Renal cortical epithelial cell (primary cell): ENCODE results near the gene DAZAP1. TPM values are rescaled to one million over a fixed set of nuclear protein-coding genes. Genes with fewer than 3 reads are reported as not detected.
A peak's percentile ranks its signal among the peaks of the same experiment; 100 is the strongest.

Source experiments
- DNase-seq: peaks from one replicate; pipeline ENCODE4 v3.0.0-alpha.2; 2011; ENCODE audit warnings: low read depth
- total RNA-seq: library from RNA; depleted of rRNA; stranded (reverse); fragments of >200 nt; gene quantifications from 2 replicates; pipeline ENCODE4 v1.2.3, GENCODE V29; 2014

DAZAP1 gene
- total RNA-seq, 1 donor from 2014 or later: 49.2 TPM

DNA sequence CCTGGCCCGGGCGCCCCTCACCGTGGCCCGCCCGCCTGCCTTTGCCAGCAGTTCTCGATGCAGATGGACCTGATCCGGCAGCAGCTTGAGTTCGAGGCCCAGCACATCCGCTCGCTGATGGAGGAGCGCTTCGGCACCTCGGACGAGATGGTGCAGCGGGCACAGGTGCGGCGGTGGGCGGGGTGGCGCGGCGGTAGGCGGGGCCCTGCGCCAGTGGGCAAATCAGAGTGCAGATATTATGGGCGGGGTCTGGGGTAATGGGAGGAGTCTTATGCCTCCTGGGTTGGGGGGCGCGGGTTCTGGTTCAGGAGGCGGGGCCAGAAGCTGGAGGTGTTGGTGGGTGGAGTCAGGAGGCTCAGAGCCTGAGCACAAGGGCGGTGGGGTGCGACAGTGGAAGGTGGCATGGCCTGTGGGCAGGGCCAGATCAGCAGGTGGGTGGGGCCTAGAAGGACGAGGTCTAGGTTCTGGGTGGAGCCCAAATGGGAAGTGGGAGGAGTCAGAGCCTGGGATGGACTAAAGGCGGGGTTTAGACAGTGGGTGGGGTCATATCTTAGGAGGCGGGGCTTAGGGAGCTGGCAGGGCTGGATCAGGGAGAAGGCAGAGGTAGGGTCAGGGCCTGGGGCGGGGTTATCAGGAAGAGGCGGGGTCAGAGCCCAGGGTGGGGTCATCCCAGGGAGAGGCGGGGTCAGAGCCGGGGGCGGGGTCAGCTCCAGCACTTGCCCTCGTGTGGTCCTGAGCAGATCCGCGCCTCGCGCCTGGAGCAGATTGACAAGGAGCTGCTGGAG, 48.1 kb downstream of the DAZAP1 start:
- DNase-seq: peak; percentile 18

DNA sequence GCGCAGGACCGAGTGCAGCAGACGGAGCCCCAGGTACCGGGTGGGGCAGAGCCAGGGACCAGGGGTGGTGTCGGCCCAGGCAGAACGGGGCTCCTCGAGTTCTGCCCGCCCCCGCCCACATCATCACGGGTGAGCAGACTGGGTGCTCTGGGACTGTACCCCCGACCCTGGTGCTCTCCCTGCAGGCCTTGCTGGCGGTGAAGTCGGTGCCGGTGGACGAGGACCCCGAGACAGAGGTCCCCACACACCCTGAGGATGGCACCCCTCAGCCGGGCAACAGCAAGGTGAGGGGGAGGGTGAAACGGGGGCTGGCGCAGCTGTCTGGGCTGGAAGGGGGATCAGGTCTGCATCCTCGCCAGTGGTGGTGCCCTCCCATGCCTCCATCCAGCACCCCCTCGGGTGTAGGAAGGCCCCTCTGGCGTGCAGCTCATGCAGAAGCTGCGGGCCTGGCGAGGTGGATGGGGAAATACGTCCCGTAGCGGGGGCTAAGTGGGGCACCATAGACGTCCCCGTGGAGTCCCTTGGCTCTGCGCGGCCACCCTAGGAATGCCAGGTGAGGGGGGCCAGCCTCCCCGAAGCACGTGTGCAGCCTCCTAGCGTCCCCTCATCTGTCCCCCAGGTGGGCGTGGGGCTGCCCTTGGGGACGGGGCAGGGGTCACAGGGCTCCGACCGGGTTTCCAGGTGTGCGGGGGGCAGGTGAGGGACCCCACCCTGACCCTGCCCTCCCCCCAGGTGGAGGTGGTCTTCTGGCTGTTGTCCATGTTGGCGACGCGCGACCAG, 48.9 kb downstream of the DAZAP1 start:
- DNase-seq: no peak

DNA sequence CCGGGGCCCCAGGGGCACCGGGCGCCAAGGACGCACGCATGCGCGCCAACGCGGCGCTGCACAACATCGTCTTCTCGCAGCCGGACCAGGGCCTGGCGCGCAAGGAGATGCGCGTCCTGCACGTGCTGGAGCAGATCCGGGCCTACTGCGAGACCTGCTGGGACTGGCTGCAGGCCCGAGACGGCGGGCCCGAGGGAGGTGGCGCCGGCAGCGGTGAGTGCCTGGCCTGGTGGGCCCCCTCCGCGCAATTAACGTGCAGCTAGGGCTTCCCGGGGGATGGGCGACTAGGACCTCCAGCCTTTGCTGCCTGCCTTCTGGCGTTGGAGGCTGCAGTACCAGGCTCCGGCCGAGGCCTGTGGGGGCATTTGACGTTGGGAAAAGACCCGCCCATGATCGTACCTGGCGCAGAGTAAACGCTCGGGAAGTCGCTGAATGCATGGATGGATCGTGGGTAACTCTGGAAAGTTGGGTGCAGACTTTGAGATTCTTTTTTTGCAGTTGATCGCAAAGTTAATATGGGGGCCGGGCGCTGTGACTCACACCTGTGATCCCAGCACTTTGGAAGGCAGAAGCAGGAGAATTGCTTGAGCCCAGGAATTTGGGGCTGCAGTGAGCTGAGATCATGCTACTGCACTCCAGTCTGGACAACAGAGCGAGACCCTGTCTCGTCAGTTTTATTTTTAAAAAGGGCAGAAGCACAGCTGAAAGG, 49.8 kb downstream of the DAZAP1 start:
- no peak for DNase-seq

DNA sequence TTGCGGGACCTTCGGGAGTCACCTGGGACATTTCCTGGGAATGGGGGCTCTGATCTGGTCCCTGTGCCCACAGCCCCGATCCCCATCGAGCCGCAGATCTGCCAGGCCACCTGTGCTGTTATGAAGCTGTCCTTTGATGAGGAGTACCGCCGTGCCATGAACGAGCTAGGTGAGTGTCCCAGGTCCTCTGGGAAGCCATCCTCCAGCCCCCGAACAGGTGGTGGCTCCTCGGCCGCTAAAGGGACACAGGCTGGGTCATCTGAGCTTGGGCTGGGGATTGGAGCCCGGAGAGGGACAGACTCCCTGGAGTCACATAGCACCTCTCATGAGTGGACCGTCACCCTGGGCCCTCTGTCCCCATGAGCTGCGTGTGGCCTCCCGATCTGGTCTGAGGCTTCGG, 50.5 kb downstream of the DAZAP1 start:
- DNase-seq: no peak

DNA sequence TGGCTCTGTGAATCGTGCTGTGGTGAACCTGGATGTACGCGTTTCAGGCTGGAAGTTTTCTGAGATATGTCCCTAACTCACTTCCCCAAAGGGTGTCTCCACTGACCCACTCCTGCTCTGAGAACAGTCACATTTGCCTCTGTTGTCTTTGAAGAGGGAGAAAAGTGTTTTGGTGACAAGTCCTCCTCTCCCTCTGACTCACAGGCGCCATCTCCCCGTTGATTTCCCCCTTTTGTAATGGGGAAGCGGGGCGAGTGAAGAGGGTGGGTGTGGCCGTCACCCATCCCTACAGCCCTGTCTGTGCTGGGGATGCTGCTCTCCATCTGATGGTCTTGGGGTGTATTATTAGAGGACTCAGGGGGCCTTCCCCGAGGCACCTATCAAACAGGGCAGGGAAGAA, 52.1 kb downstream of the DAZAP1 start:
- no peak for DNase-seq

DNA sequence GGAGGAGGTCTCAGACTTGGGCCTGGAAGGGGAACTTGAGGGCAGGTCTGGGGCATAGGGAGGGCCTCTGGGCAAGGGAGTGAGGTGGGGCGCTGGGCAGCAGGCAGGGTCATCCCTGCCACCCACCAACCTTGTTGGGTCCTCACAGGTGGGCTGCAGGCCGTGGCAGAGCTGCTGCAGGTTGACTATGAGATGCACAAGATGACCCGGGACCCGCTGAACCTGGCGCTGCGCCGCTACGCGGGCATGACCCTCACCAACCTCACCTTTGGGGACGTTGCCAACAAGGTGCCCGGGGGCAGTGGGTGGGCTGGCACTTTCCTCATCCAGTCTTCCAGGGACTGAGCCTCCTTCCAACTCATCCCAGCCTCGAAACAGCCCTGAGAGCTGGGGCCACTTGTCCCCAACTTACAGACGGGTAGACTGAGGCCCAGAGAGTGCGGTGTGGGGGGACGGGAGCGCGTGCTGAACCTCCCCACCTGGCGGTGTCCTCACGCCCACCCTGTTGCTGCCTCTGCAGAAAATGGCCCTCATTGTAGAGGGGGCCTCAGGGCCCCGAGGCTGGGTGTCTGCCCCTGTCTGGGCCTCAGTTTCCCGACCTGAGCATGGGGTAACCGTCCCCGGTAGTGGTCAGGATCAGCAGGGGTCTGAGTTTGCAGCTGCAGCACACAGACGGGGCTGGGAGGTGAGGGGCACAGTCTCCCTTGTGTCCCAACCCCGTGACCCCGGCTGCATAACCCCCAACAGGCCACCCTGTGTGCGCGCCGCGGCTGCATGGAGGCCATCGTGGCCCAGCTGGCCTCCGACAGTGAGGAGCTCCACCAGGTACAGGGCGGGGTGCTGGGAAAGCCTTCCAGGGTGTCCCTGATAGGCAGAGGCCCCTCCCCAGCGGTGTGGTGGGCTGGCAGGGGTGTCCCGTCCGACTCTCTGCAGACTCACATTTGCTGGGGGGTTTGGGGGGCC, 52.9 kb downstream of the DAZAP1 start:
- DNase-seq: no peak

DNA sequence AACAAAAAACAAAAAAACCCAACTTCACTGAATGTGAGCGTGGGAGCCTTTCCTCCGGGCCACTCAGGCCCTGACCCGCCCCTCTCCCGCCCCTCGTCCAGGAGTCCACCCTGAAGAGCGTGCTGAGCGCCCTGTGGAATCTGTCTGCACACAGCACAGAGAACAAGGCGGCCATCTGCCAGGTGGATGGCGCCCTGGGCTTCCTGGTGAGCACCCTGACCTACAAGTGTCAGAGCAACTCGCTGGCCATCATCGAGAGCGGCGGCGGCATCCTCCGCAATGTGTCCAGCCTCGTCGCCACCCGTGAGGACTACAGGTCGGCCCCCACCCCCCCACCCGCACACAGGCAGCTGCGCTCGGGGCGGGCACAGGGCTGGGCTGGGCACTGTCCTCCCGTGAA, 54.5 kb downstream of the DAZAP1 start:
- no peak for DNase-seq

DNA sequence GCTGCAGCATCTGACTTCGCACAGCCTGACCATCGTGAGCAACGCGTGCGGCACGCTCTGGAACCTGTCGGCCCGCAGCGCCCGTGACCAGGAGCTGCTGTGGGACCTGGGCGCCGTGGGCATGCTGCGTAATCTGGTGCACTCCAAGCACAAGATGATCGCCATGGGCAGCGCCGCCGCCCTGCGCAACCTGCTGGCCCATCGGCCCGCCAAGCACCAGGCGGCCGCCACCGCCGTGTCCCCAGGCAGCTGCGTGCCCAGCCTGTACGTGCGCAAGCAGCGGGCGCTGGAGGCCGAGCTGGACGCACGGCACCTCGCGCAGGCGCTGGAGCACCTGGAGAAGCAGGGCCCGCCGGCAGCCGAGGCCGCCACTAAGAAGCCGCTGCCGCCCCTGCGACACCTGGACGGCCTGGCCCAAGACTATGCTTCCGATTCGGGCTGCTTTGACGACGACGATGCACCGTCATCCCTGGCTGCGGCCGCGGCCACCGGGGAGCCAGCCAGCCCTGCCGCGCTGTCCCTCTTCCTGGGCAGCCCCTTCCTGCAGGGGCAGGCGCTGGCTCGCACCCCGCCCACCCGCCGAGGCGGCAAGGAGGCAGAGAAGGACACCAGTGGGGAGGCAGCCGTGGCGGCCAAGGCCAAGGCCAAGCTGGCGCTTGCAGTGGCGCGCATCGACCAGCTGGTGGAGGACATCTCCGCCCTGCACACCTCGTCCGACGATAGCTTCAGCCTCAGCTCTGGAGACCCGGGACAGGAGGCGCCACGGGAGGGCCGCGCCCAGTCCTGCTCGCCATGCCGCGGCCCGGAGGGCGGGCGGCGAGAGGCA, 58.0 kb downstream of the DAZAP1 start:
- DNase-seq: peak; percentile 19

DNA sequence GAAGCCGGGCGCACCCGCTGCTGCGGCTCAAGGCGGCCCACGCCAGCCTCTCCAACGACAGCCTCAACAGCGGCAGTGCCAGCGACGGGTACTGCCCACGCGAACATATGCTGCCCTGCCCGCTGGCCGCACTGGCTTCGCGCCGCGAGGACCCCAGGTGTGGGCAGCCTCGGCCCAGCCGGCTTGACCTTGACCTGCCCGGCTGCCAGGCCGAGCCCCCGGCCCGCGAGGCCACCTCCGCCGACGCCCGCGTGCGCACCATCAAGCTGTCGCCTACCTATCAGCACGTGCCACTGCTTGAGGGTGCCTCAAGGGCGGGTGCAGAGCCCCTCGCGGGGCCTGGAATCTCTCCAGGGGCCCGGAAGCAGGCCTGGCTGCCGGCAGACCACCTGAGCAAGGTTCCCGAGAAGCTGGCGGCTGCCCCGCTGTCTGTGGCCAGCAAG, 58.7 kb downstream of the DAZAP1 start:
- no peak for DNase-seq

DNA sequence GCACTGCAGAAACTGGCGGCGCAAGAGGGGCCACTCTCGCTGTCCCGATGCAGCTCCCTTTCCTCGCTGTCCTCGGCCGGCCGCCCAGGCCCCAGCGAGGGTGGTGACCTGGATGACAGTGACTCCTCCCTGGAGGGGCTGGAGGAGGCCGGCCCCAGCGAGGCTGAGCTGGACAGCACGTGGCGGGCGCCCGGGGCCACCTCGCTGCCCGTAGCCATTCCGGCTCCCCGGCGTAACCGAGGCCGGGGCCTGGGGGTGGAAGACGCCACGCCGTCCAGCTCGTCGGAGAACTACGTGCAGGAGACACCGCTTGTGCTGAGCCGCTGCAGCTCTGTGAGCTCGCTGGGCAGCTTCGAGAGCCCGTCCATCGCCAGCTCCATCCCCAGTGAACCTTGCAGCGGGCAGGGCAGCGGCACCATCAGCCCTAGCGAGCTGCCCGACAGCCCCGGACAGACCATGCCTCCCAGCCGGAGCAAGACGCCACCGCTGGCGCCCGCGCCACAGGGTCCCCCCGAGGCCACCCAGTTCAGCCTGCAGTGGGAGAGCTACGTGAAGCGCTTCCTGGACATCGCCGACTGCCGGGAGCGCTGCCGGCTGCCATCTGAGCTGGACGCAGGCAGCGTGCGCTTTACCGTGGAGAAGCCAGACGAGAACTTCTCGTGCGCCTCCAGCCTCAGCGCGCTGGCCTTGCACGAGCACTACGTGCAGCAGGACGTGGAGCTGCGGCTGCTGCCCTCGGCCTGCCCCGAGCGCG, 59.3 kb downstream of the DAZAP1 start:
- no peak for DNase-seq

DNA sequence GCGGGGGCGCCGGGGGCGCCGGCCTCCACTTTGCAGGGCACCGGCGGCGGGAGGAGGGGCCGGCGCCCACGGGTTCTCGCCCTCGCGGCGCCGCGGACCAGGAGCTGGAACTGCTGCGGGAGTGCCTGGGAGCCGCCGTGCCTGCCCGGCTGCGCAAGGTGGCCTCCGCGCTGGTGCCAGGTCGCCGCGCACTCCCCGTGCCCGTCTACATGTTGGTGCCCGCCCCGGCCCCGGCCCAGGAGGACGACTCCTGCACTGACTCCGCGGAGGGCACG, 59.8 kb downstream of the DAZAP1 start:
- DNase-seq: no peak

DNA sequence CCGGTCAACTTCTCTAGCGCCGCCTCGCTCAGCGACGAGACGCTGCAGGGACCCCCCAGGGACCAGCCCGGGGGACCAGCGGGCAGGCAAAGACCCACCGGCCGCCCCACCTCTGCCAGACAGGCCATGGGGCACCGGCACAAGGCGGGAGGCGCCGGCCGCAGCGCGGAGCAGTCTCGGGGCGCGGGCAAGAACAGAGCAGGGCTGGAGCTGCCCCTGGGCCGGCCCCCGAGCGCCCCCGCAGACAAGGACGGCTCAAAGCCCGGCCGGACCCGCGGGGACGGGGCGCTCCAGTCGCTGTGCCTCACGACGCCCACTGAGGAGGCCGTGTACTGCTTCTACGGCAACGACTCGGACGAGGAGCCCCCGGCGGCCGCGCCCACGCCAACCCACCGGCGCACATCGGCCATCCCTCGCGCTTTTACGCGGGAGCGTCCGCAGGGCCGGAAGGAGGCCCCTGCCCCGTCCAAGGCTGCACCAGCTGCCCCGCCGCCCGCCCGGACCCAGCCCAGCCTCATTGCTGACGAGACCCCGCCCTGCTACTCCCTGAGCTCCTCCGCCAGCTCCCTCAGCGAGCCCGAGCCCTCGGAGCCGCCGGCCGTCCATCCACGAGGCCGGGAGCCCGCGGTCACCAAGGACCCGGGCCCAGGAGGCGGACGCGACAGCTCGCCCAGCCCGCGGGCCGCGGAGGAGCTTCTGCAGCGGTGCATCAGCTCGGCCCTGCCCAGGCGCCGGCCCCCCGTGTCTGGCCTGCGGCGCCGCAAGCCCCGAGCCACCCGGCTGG, 60.3 kb downstream of the DAZAP1 start:
- DNase-seq: no peak

DNA sequence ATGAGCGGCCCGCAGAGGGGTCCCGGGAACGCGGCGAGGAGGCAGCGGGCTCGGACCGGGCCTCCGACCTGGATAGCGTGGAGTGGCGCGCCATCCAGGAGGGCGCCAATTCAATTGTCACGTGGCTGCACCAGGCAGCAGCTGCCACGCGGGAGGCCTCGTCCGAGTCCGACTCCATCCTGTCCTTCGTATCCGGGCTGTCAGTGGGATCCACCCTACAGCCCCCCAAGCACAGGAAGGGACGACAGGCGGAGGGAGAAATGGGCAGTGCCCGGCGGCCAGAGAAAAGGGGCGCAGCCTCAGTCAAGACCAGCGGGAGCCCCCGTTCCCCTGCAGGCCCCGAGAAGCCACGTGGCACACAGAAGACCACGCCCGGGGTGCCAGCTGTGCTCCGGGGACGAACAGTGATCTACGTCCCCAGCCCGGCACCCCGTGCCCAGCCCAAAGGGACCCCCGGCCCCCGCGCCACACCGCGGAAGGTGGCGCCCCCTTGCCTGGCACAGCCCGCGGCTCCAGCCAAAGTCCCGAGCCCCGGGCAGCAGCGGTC, 61.0 kb downstream of the DAZAP1 start:
- DNase-seq: no peak

DNA sequence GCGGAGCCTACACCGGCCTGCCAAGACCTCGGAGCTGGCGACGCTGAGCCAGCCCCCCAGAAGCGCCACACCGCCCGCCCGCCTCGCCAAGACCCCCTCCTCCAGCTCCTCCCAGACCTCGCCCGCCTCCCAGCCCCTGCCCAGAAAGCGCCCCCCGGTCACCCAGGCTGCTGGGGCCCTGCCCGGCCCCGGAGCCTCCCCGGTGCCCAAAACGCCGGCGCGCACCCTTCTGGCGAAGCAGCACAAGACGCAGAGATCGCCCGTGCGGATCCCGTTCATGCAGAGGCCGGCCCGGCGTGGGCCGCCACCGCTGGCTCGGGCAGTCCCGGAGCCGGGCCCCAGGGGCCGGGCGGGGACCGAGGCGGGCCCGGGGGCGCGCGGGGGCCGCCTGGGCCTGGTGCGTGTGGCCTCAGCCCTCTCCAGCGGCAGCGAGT, 61.5 kb downstream of the DAZAP1 start:
- DNase-seq: no peak

DNA sequence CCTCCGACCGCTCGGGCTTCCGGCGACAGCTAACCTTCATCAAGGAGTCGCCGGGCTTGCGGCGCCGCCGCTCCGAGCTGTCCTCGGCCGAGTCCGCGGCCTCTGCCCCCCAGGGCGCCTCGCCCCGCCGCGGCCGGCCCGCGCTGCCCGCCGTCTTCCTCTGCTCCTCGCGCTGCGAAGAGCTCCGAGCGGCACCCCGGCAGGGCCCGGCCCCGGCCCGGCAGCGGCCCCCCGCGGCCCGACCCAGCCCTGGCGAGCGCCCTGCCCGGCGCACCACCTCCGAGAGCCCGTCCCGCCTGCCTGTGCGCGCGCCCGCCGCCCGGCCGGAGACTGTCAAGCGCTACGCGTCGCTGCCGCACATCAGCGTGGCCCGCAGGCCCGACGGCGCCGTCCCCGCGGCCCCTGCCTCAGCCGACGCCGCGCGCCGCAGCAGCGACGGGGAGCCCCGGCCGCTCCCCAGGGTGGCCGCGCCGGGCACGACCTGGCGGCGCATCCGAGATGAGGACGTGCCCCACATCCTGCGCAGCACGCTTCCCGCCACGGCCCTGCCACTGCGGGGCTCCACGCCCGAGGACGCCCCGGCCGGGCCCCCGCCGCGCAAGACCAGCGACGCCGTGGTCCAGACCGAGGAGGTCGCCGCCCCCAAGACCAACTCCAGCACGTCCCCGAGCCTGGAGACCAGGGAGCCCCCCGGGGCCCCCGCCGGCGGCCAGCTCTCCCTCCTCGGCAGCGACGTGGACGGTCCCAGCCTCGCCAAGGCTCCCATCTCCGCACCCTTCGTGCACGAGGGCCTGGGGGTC, 62.1 kb downstream of the DAZAP1 start:
- no peak for DNase-seq

DNA sequence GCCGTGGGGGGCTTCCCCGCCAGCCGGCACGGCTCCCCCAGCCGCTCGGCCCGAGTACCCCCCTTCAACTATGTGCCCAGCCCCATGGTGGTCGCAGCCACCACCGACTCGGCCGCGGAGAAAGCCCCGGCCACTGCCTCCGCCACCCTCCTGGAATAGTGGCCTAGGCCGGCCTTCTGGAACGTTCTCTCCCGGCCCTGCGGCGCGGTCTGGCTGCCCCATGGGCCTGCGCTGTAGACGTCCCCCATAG, 62.6 kb downstream of the DAZAP1 start:
- no peak for DNase-seq

DNA sequence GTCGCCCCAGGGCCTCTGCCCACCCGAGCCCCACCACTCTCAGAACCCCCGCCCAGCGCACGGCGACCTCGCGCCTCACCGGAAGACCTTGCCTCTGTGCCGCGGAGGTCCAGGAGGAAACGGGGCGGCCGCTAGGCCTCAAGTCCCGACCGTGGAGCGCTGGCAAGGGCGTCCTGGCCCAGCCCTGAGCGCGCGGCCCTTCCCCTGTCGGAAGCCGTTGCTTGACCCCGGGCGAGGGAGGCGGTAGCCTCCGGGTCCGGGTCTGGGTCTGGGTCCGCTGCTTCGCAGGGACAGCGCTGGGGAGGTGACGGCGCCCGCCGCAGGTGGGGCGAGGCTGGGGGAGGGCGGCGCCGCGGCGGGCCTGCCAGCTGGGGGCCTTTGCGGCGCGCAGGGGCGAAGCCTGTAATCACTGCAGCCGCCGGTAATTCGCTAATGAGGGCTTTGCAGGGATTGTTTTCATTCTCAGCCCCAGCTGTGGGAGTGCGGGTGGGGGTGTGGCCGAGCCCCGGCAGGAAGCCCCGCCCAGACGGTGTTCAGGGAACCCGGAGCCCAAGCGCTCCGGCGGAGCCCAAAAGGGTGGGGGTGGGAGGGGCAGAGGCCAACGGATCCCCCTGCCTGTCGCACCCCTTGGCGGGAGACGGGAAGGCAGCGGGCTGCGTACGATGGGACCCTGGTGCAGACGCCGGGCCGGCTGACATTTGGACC, 63.1 kb downstream of the DAZAP1 start:
- no peak for DNase-seq
